SK-N-SH treated with all-trans-retinoic acid at 6 μM for 48 hours (cell line): Measurements from ENCODE around the gene CRB3.

Experiments used
- GLIS3 ChIP-seq: fragments of 250-450 bp; sonication (Bioruptor Pico); IDR thresholded peaks from 2 replicates; pipeline ENCODE4 v1.5.0; 2020; ENCODE audit warnings: mild to moderate bottlenecking, moderate library complexity
- RARB ChIP-seq: fragments of 250-450 bp; sonication (Bioruptor Pico); IDR thresholded peaks from 2 replicates; pipeline ENCODE4 v1.8.0; 2021; ENCODE audit warnings: mild to moderate bottlenecking, moderate library complexity
- ZFP3 ChIP-seq: fragments of 250-450 bp; sonication (Bioruptor Pico); IDR thresholded peaks from 2 replicates; pipeline ENCODE4 v1.5.0; 2020; ENCODE audit warnings: mild to moderate bottlenecking, moderate library complexity
- ZNF70 ChIP-seq: fragments of 450-650 bp; formaldehyde crosslinking; IDR thresholded peaks from 2 replicates; pipeline ENCODE4 v1.5.0; 2020; ENCODE audit warnings: mild to moderate bottlenecking, moderate library complexity
- ZNF8 ChIP-seq: fragments of 450-650 bp; formaldehyde crosslinking; IDR thresholded peaks from 2 replicates; pipeline ENCODE4 v1.5.0; 2020; ENCODE audit warnings: mild to moderate bottlenecking, moderate library complexity
- TF ChIP-seq, protein P1 (sequence below): fragments of 250-450 bp; sonication (Bioruptor Pico); IDR thresholded peaks from 2 replicates; pipeline ENCODE4 v1.8.0; 2020; ENCODE audit warnings: mild to moderate bottlenecking, moderate library complexity, borderline replicate concordance

DNA sequence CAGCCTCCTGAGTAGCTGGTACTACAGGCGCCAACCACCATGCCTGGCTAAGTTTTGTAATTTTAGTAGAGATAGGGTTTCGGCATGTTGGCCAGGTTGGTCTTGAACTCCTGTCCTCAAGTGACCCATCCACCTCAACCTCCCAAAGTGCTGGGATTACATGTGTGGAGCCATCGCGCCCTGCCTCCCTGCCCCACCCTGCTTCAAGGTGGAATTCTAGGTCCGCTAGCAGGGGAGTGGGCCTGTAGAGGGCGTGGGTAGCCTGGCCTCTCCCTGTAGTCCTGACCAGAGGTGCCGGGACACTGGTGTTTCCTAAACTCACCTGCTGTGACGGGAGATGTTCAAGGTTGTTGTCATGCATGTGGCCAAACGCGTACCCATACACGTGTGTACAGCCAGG, 30.9 kb upstream of the CRB3 start:
- TF ChIP-seq ZFP3 (no peak), GLIS3 (no peak), RARB (CRISPR knock-in tag) (no peak), ZNF70 (no peak), ZNF8 (CRISPR knock-in tag) (no peak)
- TF ChIP-seq, protein P1, sequence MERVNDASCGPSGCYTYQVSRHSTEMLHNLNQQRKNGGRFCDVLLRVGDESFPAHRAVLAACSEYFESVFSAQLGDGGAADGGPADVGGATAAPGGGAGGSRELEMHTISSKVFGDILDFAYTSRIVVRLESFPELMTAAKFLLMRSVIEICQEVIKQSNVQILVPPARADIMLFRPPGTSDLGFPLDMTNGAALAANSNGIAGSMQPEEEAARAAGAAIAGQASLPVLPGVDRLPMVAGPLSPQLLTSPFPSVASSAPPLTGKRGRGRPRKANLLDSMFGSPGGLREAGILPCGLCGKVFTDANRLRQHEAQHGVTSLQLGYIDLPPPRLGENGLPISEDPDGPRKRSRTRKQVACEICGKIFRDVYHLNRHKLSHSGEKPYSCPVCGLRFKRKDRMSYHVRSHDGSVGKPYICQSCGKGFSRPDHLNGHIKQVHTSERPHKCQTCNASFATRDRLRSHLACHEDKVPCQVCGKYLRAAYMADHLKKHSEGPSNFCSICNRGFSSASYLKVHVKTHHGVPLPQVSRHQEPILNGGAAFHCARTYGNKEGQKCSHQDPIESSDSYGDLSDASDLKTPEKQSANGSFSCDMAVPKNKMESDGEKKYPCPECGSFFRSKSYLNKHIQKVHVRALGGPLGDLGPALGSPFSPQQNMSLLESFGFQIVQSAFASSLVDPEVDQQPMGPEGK (CRISPR knock-in tag) = no peak
